Adrenal gland (tissue), 5 donors: ENCODE results near the gene DHX29.

ENCODE experiments used
- POLR2A ChIP-seq, 2 donors: fragments of 450-650 bp; IDR thresholded peaks; one replicate each; pipeline ENCODE4 v1.6.1; 2017; ENCODE audit warnings: antibody characterized with exemption in 2 of 2, mild to moderate bottlenecking in 2 of 2, moderate library complexity in 1 of 2
- TF ChIP-seq, protein P1 (sequence below), 6 experiments: fragments of 450-650 bp in 4 of 6; fragments of 200-600 bp in 2 of 6; sonication (generic) in 1 of 6; IDR thresholded peaks; 1 replicate in 5 of 6; 2 replicates in 1 of 6; pipeline versions ENCODE4 v1.5.1 to v1.8.0; 2016 to 2021; ENCODE audit warnings: antibody characterized with exemption in 6 of 6, mild to moderate bottlenecking in 2 of 6, moderate library complexity in 1 of 6
- donor health status: DM: no; HTN: no; CAD: no.

DNA sequence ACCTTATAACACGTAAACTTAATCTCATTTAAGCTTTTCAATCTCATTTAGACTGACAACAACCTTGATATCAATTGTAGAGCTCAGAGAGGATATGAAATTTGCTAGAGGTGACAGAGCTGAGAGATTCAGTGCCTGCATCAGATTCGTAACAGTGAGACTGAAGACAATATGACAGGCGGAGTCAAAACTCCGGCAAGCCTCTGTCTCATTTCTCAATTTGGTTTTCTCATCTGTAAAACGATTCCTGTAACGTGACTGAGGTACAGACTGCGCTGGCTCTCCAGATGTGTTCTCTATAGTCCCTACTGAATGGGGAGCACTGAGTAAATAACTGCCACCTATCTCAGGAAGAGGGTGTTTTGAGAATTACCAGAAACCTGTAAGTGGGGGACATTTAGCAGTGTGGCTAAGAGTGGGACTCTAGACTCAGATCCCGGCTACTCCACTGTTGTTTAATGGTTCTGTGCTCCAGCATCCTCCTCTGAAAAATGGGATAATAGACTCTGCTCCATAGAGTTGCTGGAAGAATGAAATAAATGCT, 77.3 kb downstream of the DHX29 start:
- TF ChIP-seq, protein P1, sequence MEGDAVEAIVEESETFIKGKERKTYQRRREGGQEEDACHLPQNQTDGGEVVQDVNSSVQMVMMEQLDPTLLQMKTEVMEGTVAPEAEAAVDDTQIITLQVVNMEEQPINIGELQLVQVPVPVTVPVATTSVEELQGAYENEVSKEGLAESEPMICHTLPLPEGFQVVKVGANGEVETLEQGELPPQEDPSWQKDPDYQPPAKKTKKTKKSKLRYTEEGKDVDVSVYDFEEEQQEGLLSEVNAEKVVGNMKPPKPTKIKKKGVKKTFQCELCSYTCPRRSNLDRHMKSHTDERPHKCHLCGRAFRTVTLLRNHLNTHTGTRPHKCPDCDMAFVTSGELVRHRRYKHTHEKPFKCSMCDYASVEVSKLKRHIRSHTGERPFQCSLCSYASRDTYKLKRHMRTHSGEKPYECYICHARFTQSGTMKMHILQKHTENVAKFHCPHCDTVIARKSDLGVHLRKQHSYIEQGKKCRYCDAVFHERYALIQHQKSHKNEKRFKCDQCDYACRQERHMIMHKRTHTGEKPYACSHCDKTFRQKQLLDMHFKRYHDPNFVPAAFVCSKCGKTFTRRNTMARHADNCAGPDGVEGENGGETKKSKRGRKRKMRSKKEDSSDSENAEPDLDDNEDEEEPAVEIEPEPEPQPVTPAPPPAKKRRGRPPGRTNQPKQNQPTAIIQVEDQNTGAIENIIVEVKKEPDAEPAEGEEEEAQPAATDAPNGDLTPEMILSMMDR (IDR thresholded peaks at IDR 0.05): no peak
- TF ChIP-seq POLR2A (IDR thresholded peaks at IDR 0.05): no peak
